ENCODE results near the gene DPP6.

Gene DPP6

GRCh38 chr7:154871928-154872750 is 819.9 kb downstream of the DPP6 start:
- DNase-seq, result no peak

GRCh38 chr7:154872811-154873499 is 820.8 kb downstream of the DPP6 start:
- DNase-seq, result no peak

- DNase-seq, result no peak
Observed at GRCh38 chr7:154873500-154874121, 821.4 kb downstream of the DPP6 start.

- DNase-seq, result no peak
Observed at GRCh38 chr7:154874409-154875113, 822.4 kb downstream of the DPP6 start.

- no peak for DNase-seq
Observed at GRCh38 chr7:154875297-154875696, 823.1 kb downstream of the DPP6 start.

- DNase-seq, result no peak
Observed at GRCh38 chr7:154876516-154876915, 824.3 kb downstream of the DPP6 start.

- DNase-seq, result no peak
Observed at GRCh38 chr7:154877031-154877430, 824.8 kb downstream of the DPP6 start.

- DNase-seq, result no peak
Observed at GRCh38 chr7:154879629-154880028, 827.4 kb downstream of the DPP6 start.

- no peak for DNase-seq
Observed at GRCh38 chr7:154880513-154880912, 828.3 kb downstream of the DPP6 start.

GRCh38 chr7:154881026-154881425 is 828.8 kb downstream of the DPP6 start:
- no peak for DNase-seq

GRCh38 chr7:154881526-154881925 is 829.3 kb downstream of the DPP6 start:
- DNase-seq, result no peak

- DNase-seq, result no peak
Observed at GRCh38 chr7:154882931-154883474, 830.8 kb downstream of the DPP6 start.

- DNase-seq, result no peak
Observed at GRCh38 chr7:154884348-154884920, 832.2 kb downstream of the DPP6 start.

- DNase-seq, result no peak
Observed at GRCh38 chr7:154886591-154886990, 834.4 kb downstream of the DPP6 start.

- DNase-seq, result no peak
Observed at GRCh38 chr7:154888690-154889089, 836.5 kb downstream of the DPP6 start.

GRCh38 chr7:154892459-154892858 is 840.3 kb downstream of the DPP6 start:
- no peak for DNase-seq

- no peak for DNase-seq
Observed at GRCh38 chr7:154896076-154896475, 843.9 kb downstream of the DPP6 start.

GRCh38 chr7:154898973-154899855 is 847.0 kb downstream of the DPP6 start:
- no peak for DNase-seq

GRCh38 chr7:154899862-154900261 is 847.7 kb downstream of the DPP6 start:
- no peak for DNase-seq

GRCh38 chr7:154902600-154903082 is 850.4 kb downstream of the DPP6 start:
- no peak for DNase-seq

GRCh38 chr7:154903083-154903731 is 851.0 kb downstream of the DPP6 start:
- DNase-seq, result no peak
